ENCODE results near the gene FOXO3B.
"Not testable (repeated sequence)": the region's sequence is repeated elsewhere in the genome, so short reads cannot be mapped to it uniquely, and the experiment has no call there.

FOXO3B gene

DNA sequence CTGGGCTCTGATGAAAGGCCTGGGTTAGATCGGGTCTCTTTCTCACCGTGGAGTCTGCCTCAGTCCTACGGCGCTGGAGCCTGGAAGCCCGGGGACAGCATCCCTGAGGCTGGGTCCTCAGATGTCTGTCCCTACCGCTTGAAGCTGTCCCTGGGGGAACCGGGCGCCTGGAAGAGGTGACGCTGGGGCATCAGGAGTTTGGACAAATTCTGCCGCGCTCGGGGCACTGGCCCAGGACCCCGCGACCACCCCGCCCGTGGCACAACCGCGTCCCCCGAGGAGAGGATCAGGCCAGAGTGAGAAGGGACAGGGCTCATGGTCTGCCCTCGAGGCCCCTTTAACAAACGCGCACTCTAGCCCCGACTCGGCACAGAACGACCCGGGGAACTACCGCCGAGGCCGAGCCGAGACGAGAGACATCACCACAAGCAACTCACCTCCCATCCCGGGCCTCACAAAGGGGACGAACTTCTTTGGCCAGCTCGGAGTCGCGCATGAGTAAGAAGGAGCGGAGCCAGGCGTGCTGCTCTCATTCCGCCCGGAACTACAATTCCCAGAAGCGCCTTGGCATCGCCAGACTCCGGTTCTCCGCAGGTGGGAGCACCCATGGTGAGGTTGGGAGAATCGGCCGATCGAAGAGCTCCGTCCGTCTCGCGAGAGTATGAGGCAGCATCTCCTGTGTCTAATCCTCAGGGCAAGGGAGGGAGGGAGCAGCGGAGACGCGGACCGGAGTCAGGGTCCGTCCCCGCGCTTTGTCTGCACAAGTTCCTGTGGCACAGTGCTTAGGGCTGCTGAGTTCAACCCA is at the start of gene FOXO3B:
TSS of gene FOXO3B (minus strand) at position 548 of the 805 bp plus-strand sequence. CDS start 663 bp downstream, outside the sequence.
- DNase-seq: peak; percentile 96 to 99

DNA sequence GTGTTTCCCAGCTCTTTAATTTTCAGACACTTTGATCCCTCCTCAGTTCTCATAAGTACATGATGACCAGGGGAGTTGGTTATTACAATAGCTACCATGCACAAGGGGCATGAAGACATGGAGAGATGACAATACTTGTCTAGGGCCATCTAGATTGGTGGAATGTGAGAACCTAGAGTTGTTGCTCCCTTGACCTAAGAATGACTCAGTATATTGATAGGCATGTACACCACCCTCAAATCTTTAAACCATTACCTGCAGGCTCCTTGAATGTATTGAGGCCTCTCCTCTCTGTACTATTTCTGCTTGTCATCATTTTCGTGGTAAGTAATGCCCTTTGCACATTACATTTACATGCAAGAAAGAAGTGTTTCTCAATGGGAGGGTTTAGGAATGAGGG is 41.4 kb upstream of the FOXO3B start:
- DNase-seq: not testable (repeated sequence)

DNA sequence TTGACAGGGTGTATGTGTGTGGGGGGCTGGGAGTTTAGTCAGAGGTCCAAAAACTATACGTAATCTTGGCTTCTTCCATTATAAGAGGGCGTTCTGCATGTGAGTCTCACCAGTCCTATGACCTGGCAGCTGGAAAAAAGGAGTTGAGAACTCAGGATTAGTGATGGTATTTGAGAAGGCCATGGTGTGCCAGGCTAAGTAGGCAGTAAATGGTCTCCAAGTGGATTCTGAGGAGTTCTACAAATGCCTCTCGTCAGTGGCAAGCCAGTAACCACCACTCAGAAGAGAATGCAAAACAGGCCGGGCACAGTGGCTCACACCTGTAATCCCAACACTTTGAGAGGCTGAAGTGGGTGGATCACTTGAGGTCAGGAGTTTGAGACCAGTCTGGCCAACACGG is 40.5 kb upstream of the FOXO3B start:
- DNase-seq: not testable (repeated sequence)

DNA sequence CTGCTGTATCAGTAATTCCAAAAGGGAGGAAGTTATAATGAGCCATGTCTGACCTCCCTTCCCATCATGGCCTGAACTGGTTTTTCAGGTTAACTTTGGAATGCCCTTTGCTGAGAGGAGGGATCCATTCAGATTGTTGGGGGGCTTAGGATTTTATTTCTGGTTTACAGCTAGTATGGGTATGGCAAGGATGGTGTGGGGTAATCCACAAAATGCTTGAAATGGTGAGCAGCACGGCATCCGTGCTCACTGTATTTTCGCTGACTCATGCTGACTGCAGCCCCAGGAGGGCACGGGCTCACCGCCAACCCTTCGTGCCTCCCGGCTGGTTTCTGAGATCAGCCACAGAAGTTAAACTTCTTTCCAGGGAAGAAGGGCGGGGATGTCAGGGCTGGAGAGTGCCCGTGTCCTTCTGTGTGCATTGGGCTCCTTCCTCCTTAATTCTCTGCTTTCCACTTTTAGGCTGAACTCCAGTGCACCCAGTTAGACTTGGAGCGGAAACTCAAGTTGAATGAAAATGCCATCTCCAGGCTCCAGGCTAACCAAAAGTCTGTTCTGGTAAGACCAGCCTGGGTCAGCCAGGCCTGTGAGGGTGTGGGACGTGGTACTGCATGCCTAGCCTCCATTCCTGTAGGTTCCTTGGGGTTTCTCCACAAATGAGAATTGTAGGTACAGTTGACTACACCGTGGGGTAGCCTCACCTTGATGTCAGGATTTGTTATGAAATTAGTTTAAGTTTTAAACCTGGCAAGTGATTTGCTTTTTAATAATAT is 39.8 kb upstream of the FOXO3B start:
- DNase-seq: not testable (repeated sequence)

DNA sequence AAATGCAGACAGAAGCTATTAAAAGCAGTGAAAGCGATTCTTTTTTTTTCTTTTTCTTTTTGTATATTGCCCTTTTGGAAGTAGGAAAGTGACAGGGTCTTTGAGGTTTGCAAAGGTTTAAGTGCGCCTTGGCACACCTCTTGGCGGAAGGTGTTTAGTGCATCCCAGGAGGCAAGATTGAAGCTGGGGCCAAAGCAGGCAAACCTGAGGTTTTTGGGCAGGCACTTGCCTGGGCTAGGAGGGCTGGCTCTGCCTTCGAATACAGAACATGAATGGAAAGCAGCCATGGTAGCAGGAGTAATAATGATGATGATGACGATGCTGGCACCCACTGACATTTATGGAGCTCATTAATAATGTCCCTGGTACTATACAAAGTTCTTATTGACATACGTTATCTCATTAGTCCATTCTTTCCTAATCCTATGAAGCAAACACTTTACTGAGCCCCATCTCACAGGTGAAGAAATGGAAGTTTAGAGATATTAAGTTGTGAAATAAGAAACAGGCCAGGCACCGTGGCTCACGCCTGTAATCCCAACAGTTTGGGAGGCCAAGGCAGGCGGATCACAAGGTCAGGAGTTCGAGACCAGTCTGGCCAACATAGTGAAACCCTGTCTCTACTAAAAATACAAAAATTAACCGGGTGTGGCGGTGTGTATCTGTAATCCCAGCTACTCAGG is 37.5 kb upstream of the FOXO3B start:
- DNase-seq: not testable (repeated sequence)

DNA sequence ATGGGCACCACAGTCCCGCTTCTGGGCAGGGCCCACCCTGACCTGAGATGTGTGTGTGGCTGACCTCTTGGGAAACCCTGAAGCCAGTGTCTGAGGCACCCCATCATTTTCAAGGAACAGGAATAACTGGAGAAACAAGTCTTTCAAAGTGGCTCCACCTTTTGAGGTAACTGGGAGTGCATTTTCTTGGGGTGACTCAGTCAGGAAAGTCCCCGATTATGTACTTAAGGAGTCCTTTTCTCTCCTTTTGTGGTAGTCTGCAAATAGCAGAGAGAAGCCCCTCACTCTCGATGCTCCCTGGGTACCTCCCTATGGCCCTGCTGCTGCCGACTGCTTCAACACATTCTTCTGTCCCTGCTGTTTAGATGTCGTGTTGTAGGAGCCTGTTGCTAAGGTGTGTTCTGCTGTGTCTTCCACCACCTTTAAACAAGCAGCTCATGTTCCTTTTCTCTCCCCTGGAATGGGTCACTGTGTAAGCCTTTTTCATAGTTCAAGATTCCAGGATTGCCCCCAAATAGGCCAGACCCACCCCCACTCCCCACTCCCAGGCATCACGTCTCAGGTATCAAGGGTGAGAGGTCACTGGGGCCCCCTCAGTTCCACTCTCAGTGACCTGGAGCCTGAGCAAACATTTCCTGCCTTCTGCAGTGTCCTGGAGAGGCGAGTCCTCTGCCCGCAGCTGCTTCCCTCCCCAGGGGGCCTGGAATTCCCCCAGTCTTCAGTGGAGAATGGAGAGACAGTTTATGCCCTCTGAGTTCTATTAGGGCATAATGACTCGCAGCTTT is 36.7 kb upstream of the FOXO3B start:
- DNase-seq: peak in 1 of 2 experiments; percentile 57

DNA sequence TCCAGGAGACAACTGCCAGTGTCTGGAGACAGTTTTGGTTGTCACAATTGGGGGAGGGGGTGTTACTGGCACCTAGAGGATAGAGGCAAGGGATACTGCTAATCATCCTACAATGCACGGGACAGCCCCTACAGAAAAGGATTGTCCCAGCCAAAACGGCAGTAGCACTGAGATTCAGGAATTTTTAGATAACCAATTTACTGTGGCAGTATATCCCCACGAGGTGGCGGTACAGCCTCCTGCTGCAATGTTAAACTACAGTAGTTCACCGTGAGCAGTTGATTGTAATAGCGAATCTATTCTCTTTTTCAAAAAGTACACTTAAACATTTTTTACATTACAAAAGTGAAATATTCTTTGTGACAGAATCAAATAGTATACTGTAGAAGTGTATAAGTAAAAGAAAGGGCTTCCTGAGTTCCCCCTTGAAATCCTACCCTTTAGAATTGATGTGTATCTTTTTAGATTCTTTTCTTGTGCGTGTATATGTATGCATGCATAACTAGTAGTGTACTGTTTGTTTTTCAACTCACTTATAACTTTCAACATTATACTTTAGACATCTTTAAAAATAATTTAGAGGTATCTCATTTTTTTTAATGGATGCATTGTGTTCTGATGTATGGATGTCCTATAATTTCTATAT is 30.4 kb upstream of the FOXO3B start:
- peak in 1 of 2 experiments; percentile 62 for DNase-seq

DNA sequence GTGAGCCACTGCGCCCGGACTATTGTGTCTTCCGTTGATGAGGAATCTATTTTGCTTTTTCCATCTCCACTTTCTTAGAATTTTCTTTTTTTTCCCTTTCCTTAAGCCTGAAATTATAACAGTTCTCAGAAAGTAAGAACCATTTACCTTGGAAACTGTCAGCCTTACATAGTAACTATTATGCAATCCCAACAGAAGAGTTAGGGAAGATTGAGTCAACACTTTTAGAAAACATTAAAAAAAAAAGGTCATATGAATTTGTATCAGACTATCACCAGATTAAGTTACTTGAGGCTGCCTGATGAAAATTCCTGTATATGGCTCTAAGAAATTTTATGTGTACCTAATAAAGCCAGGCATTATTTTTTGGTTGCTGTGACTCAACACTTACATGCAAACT is 26.1 kb upstream of the FOXO3B start:
- DNase-seq: not testable (repeated sequence)

DNA sequence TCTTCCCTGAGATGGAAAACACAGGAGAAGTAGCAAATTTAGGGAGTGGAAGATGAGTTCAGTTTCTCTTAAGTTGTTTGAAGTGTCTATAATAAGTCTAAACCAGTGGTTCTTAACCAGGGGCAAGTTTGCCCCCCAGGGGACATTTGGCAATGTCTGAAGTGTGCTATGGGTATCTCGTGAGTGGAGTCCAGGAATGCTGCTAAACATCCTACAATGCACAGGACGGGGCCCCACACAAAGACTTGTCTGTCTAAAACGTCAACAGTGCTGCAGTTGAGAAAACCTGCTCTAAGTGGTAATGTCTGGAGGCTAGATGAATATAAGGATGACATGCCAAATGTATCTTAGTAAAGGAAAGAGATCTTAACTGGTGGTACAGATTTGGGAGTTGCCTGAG is 23.8 kb upstream of the FOXO3B start:
- DNase-seq: not testable (repeated sequence)

DNA sequence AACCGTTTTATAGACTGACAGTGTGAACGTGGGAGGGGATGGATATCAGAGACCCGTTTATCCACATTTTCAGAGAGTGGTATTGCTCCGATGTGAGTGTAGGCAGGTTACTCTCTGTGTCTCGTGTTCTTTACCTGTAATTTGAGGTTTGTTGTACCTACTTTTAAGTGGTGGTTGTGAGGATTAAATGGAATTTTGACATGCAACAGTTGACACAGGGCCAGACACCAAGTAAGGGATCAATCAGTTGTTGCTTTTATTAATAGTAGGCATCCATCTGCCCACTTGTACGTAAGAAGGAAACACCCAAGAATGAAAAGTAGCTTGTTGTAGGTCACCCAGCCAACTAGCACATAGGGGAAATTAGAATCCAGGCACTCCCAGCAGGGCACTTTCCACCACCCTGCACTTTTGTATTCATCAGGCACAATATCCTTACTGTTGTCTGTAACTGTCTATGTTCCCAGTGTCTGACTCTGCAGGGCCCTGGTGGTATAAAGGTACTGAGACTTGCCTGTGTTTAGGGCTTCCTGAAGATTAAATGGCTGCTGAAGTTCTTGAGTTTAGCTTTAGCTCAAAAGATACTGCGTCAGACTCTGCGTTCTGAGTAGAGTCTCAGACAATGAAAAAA is 16.5 kb upstream of the FOXO3B start:
- DNase-seq: not testable (repeated sequence)

DNA sequence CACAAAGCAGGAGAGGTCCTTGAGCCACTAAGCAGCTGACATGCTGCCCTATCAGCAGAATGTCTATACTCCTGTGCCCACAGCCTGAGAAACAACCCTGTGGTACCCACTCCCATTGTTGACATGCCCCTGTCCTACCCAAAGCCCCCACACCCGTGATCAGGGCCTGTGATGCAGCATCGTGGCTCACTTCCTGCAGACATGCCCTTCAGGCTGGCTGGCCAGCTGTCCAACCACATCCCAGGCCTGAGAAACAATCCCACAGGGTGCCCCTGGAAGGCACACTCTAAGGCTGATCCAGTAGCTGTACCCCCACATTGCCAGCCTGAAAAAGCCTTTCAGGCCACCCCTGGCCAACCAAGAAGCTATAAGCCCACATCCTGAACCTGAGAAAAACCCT is 13.0 kb upstream of the FOXO3B start:
- DNase-seq: not testable (repeated sequence)

DNA sequence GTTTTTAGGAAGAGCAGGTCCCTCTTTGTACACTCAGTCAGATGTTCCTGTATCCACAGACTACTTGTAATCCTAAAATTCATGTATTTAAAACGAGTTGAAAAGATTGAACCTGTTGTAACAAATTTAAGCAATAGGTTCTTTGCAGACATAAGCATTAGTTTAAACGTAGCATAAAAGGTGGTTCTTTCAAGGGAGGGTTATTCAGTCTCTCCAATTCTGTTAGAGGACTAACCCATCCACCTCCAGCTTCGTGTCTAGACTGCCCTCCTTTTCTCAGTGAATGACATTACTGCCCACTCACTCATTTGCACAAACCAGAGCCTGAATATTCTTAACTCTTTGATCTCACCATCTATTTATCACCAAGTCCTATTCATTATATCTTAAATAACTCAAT is 554 bp upstream of the FOXO3B start:
- DNase-seq: not testable (repeated sequence)

DNA sequence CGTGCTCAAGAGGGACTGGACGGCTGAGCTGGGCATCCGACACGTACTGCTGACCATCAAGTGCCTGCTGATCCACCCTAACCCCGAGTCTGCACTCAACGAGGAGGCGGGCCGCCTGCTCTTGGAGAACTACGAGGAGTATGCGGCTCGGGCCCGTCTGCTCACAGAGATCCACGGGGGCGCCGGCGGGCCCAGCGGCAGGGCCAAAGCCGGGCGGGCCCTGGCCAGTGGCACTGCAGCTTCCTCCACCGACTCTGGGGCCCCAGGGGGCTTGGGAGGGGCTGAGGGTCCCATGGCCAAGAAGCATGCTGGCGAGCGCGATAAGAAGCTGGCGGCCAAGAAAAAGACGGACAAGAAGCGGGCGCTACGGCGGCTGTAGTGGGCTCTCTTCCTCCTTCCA is 4.7 kb downstream of the FOXO3B start:
- not testable (repeated sequence) for DNase-seq

DNA sequence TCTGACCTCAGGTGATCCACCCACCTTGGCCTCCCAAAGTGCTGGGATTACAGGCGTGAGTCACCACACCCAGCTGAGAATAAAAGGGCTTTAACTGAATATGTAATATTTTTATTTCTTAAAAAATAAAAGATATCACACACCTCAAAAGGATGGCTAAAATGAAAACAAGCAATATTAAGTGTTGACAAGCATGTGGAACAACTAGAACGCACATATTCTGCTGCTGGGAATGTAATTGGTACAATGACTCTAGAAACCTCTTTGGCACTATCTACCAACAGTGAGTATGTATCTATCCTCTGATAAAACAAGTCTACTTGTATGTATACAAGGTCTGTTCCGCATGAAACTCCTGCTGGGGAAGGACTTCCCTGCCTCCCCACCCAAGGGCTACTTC is 5.2 kb downstream of the FOXO3B start:
- DNase-seq: not testable (repeated sequence)

DNA sequence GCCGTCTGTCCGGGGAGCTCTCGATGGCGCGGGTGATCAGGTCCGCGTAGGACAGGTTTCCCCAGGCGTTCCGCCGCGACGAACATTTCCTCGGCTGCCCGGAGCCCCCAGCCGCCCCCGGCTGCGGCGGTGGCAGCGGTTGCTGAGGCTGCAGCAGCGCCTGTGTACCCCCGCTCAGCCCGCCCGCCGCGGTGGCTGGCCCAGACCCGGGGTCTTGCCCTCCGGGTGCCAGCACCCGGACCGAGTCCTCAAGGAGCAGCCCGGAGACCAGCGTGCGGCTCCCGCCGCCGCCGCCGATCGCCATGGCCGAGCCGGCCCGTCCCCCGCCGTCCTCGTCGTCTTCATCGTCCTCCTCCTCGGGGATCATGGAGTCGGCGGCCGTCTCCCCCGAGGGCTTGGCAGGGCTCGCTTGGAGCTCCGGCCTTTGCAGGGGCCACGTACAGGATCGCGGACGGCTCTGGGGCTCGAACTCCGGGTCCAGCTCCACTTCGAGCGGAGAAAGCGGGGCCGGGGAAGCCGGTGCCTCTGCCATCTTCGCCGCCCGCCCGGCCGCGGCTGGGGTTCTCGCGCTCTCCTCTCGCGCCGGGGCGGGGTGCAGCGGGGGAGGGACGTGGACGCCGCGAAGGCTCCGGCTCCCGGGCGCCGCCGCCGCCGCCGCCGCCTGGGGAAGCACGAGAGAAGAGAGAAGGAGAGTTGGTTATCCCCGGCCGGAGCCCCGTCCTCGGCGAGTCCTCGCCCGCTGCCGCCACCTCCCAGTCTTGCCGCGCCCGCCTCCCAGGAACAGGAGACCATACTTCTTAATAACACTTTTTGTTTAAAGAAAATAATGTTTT is 9.5 kb downstream of the FOXO3B start:
- DNase-seq: not testable (repeated sequence)

DNA sequence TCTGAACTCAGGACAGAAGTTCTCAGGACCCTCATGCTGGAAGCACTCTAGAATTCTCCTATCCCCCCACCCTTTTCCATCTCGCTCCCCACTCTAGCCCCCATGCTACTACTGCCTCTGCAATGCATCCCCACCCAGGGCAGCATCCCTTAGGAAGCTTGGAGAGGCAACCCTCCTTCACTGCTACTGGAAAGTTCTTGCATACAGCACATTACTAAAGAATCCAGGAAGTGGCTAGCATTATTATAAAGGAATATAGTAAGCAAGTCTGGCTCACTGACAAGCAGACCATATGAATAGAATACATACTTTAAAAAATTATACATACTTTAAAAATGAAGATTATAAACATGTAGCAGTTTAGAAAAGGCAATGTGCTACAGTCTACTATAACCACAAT is 13.5 kb downstream of the FOXO3B start:
- not testable (repeated sequence) for DNase-seq

DNA sequence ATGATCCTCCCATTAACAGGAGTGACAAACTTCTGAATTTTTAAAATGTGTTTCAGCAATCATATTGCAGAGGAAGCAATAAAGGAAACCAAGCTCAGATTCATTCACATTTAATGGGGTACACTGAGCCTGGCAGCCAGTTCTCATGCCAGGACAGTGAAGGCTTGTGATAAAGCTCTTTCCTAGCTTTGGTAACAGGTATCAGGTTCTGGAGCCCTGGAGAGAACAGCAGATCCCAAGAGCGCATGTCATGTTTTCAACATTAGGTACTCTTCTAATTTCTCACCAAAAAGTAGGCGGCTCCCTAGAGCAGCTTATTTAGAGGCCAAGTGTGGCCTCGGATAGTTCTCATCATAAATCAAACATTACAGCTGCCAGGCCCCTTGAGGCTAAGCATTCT is 14.6 kb downstream of the FOXO3B start:
- DNase-seq: not testable (repeated sequence)

DNA sequence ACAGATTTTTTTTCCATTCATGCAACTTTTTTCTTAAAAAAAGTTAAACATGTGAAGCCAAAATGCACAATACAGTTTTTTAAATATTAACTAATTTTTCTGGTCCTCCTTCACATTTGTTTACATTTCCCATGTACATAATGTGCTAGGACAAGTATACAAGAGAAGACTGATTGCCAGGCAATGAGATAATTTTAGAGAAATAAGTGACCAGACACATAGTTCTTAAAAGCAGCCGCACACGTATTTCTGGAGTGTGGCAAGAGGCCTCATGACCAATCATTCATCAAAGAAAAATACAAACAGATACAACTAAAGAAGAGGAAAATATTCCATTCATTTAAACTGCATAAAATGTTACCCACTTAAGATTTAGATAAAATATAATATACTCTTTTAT is 15.8 kb downstream of the FOXO3B start:
- not testable (repeated sequence) for DNase-seq

DNA sequence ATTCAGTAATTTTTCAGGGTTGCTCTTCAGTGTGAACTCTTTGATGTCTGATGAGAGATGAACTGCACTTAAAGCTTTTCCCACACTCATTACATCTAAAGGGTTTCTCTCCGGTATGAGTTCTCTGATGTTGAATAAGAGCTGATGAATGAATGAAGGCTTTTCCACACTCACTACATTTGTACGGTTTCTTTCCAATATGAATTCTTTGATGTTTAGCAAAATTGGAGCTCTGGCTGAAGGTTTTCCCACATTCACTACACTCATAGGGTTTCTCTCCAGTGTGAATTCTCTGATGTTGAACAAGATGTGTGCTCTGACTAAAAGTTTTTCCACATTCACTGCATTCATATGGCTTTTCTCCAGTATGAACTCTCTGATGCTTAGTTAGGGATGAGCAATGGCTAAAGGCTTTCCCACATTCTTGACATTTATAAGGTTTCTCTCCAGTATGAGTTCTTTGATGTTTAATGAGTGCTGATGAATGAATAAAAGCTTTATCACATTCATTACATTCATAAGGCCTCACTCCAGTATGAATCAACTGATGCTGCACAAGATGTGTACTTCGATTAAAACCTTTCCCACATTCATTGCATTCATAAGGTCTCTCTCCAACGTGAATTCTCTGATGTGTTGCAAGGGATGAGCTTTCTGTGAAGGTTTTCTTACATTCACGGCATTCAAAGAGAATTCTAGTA is 20.0 kb downstream of the FOXO3B start:
- DNase-seq: not testable (repeated sequence)

DNA sequence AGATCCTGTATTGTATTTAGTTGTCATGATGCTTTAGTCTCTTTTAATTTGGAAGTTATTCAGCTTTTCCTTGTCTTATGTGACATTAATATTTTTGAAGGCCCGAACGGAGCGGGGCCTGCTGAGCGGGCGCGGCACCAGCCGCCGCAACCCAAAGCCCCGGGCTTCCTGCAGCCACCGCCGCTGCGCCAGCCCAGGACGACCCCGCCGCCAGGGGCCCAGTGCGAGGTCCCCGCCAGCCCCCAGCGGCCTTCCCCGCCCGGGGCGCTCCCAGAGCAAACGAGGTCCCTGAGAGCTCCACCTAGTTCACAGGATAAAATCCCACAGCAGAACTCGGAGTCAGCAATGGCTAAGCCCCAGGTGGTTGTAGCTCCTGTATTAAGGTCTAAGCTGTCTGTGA is 32.0 kb downstream of the FOXO3B start:
- DNase-seq: not testable (repeated sequence)
